Body of pancreas (tissue), 4 donors: Measurements from ENCODE around the gene C4orf33. TPM values are rescaled to one million over a fixed set of nuclear protein-coding genes. Genes with fewer than 3 reads are reported as not detected.
A peak's percentile ranks its signal among the peaks of the same experiment; 100 is the strongest.

ENCODE experiments used
- ATAC-seq: fragments of 150-250 bp; one replicate; pipeline ENCODE4 v1.9.1; 2016
- DNase-seq, 4 donors: peaks; one replicate each; pipeline ENCODE4 v3.0.0-alpha.2; 2019
- H3K27ac ChIP-seq, 4 donors: fragments of 200-600 bp; sonication (generic); 1 replicate in 3 of 4; 2 replicates in 1 of 4; pipeline versions ENCODE4 v1.5.1 to v1.6.1; 2016 to 2019; ENCODE audit warnings: mild to moderate bottlenecking in 1 of 4, mixed read lengths in 1 of 4, moderate library complexity in 1 of 4
- H3K27me3 ChIP-seq, 2 donors: fragments of 200-600 bp; sonication (generic); one replicate each; pipeline ENCODE4 v1.6.0; 2016; ENCODE audit warnings: mild to moderate bottlenecking in 1 of 2
- H3K36me3 ChIP-seq, 2 donors: fragments of 200-600 bp; sonication (generic); replicated peaks in 1 of 2; 2 replicates each; pipeline ENCODE4 v1.5.1; 2016; ENCODE audit warnings: low read depth in 2 of 2; ENCODE audit not compliant: insufficient read depth in 1 of 2
- H3K4me1 ChIP-seq: fragments of 200-600 bp; sonication (generic); one replicate; pipeline ENCODE4 v1.6.0; 2016
- H3K4me3 ChIP-seq, 2 donors: fragments of 200-600 bp; sonication (generic); 1 replicate in 1 of 2; 2 replicates in 1 of 2; pipeline ENCODE4 v1.5.1; 2016 to 2019
- H3K9me3 ChIP-seq, 3 donors: fragments of 200-600 bp; sonication (generic); 1 replicate in 2 of 3; 2 replicates in 1 of 3; pipeline ENCODE4 v1.5.1; 2016
- POLR2A ChIP-seq, 3 donors: fragments of 450-650 bp; IDR thresholded peaks; one replicate each; pipeline ENCODE4 v1.6.1; 2016; ENCODE audit warnings: antibody characterized with exemption in 3 of 3, mild to moderate bottlenecking in 2 of 3
- WGBS, 2 donors: methylation state at CpG; one replicate each; pipeline ENCODE4 v1.1.5; 2017; 5-methylcytosine and 5-hydroxymethylcytosine counted together
- intact Hi-C: fragments of 100-400 bp; cut with DNase I; formaldehyde crosslinking; loops from one replicate; pipeline ENCODE4 v1.15.1; 2023
- total RNA-seq, 2 donors: library from RNA; depleted of rRNA; stranded (reverse); fragments of >200 nt; gene quantifications; one replicate each; pipeline ENCODE4 v1.1.0, GENCODE V29; 2016
- TF ChIP-seq, protein P1 (sequence below), 7 experiments: fragments of 450-650 bp in 4 of 7; fragments of 200-600 bp in 3 of 7; sonication (generic) in 3 of 7; IDR thresholded peaks; one replicate each; pipeline ENCODE4 v1.5.1; 2016 to 2019; ENCODE audit warnings: antibody characterized with exemption in 7 of 7

Gene C4orf33
- total RNA-seq, 2 donors from 2014 or later: 12.2 to 14.3 TPM

GRCh38 chr4:129138810-129139496 is 43.0 kb downstream of the C4orf33 start:
- no peaks in the 10 kb centered on the region for H3K9me3 ChIP-seq
- no peak for TF ChIP-seq POLR2A (IDR thresholded peaks at IDR 0.05)
- TF ChIP-seq, protein P1, sequence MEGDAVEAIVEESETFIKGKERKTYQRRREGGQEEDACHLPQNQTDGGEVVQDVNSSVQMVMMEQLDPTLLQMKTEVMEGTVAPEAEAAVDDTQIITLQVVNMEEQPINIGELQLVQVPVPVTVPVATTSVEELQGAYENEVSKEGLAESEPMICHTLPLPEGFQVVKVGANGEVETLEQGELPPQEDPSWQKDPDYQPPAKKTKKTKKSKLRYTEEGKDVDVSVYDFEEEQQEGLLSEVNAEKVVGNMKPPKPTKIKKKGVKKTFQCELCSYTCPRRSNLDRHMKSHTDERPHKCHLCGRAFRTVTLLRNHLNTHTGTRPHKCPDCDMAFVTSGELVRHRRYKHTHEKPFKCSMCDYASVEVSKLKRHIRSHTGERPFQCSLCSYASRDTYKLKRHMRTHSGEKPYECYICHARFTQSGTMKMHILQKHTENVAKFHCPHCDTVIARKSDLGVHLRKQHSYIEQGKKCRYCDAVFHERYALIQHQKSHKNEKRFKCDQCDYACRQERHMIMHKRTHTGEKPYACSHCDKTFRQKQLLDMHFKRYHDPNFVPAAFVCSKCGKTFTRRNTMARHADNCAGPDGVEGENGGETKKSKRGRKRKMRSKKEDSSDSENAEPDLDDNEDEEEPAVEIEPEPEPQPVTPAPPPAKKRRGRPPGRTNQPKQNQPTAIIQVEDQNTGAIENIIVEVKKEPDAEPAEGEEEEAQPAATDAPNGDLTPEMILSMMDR (IDR thresholded peaks at IDR 0.05): no peak
- WGBS, 2 donors: 32 to 50% methylated on average over 4 to 6 of the region's 6 CpGs

GRCh38 chr4:129140521-129140920 is 44.6 kb downstream of the C4orf33 start:
- TF ChIP-seq POLR2A (IDR thresholded peaks at IDR 0.05): no peak
- TF ChIP-seq, protein P1 (IDR thresholded peaks at IDR 0.05): peak in 2 of 7 experiments; percentile 5 to 14
- Histone ChIP-seq H3K4me3 (no peak overlapping the region), H3K36me3 (no peaks in the 10 kb centered on the region), H3K27ac (no peak overlapping the region), H3K4me1 (peaks cover 13% of the 10 kb centered on the region), H3K9me3 (no peaks in the 10 kb centered on the region), H3K27me3 (no peaks in the 10 kb centered on the region)
- WGBS, 2 donors: 45 to 56% methylated on average over 2 of the region's 2 CpGs
- no peak for ATAC-seq
- intact Hi-C loops: no loop called here
- no peak for DNase-seq

More at GRCh38 chr4:129138810-129139496, 43.0 kb downstream of the C4orf33 start:
- peaks cover 13% of the 10 kb centered on the region for H3K4me1 ChIP-seq
- no peak overlapping the region for H3K4me3 ChIP-seq
- no peak overlapping the region for H3K27ac ChIP-seq
- DNase-seq: peak in 1 of 4 donors; percentile 37
- no peaks in the 10 kb centered on the region for H3K27me3 ChIP-seq
- intact Hi-C loops: no loop called here
- H3K36me3 ChIP-seq: no peaks in the 10 kb centered on the region
- ATAC-seq: peak; percentile 21

- Histone ChIP-seq H3K4me1 (peaks cover 8% of the 10 kb centered on the region), H3K9me3 (no peaks in the 10 kb centered on the region), H3K36me3 (no peaks in the 10 kb centered on the region), H3K27ac (no peak overlapping the region), H3K4me3 (no peak overlapping the region), H3K27me3 (no peaks in the 10 kb centered on the region)
- intact Hi-C loops: no loop called here
- TF ChIP-seq POLR2A (IDR thresholded peaks at IDR 0.05): no peak
- TF ChIP-seq, protein P1 (IDR thresholded peaks at IDR 0.05): no peak
- ATAC-seq (no peak), DNase-seq (no peak)
- 31 to 60% methylated on average over 2 of the region's 2 CpGs for WGBS, 2 donors
These were observed 47.4 kb downstream of the C4orf33 start for GRCh38 chr4:129143359-129143758.

- H3K4me3 ChIP-seq: no peak overlapping the region
- intact Hi-C loops: no loop called here
- TF ChIP-seq POLR2A (IDR thresholded peaks at IDR 0.05): no peak
- TF ChIP-seq, protein P1 (IDR thresholded peaks at IDR 0.05): no peak
- WGBS, 2 donors: 74 to 77% methylated on average over 10 of the region's 10 CpGs
- H3K27me3 ChIP-seq: no peaks in the 10 kb centered on the region
- H3K27ac ChIP-seq: no peak overlapping the region
- no peaks in the 10 kb centered on the region for H3K4me1 ChIP-seq
- H3K9me3 ChIP-seq: no peaks in the 10 kb centered on the region
- DNase-seq (no peak), ATAC-seq (no peak)
- no peaks in the 10 kb centered on the region for H3K36me3 ChIP-seq
These were observed 48.8 kb downstream of the C4orf33 start for GRCh38 chr4:129144755-129145206.
